Measurements from ENCODE around the gene NECTIN1.

The NECTIN1 gene

DNA sequence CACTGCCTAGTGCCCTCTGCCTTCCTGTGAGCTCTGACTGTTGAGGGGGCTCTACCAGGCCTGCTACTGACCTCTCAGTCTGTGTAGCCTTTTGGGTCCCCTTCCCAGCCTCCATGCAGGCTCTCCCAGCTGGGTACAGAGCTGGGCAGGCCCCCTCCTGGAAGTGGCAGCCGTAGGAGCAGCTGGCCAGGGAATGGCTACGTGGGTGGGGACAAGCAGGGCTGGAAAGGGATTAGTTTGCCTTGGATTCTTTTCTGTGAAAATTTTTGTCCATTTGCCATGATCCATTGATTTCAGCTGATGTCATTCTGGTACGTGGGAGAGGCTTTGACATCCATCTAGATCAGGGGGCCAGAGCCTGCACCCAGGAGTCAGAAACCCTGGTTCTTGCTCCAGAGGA is 23.9 kb upstream of the NECTIN1 start:
- peaks cover 21% of the 10 kb centered on the region for H3K27me3 ChIP-seq (replicated peaks)
- no peak overlapping the region for H3K27ac ChIP-seq
- H3K4me3 ChIP-seq (ENCODE audit: low read depth, low read length) = no peak overlapping the region
- DNase-seq = no peak
- no peaks in the 10 kb centered on the region for H3K36me3 ChIP-seq (replicated peaks)
- TF ChIP-seq, protein P1, sequence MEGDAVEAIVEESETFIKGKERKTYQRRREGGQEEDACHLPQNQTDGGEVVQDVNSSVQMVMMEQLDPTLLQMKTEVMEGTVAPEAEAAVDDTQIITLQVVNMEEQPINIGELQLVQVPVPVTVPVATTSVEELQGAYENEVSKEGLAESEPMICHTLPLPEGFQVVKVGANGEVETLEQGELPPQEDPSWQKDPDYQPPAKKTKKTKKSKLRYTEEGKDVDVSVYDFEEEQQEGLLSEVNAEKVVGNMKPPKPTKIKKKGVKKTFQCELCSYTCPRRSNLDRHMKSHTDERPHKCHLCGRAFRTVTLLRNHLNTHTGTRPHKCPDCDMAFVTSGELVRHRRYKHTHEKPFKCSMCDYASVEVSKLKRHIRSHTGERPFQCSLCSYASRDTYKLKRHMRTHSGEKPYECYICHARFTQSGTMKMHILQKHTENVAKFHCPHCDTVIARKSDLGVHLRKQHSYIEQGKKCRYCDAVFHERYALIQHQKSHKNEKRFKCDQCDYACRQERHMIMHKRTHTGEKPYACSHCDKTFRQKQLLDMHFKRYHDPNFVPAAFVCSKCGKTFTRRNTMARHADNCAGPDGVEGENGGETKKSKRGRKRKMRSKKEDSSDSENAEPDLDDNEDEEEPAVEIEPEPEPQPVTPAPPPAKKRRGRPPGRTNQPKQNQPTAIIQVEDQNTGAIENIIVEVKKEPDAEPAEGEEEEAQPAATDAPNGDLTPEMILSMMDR (IDR thresholded peaks at IDR 0.05; ENCODE audit: low read depth, low read length, missing control alignments) = no peak
- in situ Hi-C loops (cut with HindIII; ENCODE audit: low pct_ligation_motif_present, low sequenced_read_pairs) = no loop called here

DNA sequence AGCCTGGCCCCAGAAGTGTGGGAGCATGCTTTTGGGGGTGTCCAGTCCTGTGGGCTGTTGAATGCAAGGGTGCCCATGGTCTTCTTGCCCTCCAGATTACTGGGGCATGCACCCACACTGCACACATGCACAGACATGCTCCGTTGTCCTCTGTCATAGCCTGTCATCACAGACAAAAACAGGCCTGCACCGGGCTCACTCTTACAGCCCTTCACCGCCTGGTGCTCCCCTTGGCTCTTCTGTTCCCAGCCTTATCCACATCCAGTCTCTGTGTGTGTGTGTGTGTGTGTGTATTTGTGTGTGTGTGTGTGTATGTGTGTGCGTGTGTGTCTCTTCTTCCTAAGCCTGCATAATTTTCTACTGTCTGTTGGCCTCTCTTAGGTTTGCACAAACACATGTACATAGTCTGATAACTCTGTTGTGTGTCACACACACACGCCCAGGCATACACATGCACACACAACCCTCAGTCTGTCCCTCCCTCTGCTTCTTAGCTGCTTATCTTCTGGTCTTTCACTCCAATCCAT is 23.4 kb upstream of the NECTIN1 start:
- DNase-seq = no peak
- TF ChIP-seq, protein P1 (IDR thresholded peaks at IDR 0.05; ENCODE audit: low read depth, low read length, missing control alignments) = no peak
- Histone ChIP-seq H3K27me3 (replicated peaks) (peaks cover 21% of the 10 kb centered on the region), H3K27ac (no peak overlapping the region), H3K36me3 (replicated peaks) (no peaks in the 10 kb centered on the region), H3K4me3 (ENCODE audit: low read depth, low read length) (no peak overlapping the region)
- in situ Hi-C loops (cut with HindIII; ENCODE audit: low pct_ligation_motif_present, low sequenced_read_pairs) = no loop called here

DNA sequence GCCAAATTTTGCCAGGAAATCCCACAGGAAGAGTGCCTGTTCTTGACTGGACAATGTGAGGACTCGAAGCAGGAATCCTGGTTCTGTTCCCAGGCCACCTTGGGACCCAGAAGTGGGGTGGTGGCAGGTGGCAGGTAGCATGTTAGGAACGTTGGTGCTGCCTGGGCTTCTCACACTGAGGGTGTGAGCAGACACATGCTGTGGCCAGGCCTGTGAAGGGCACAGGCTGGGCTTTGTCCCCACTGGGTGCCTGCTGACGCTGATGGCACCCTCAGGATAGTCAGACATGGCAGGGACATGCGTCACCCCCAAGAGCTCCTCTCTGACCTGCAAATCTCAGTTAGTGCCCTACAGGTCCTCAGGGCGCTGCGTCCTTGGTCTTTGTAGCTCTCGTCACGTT is 21.1 kb upstream of the NECTIN1 start:
- Histone ChIP-seq H3K27me3 (replicated peaks) (peaks cover 17% of the 10 kb centered on the region), H3K36me3 (replicated peaks) (no peaks in the 10 kb centered on the region), H3K27ac (no peak overlapping the region), H3K4me3 (ENCODE audit: low read depth, low read length) (no peak overlapping the region)
- in situ Hi-C loops (cut with HindIII; ENCODE audit: low pct_ligation_motif_present, low sequenced_read_pairs) = no loop called here
- TF ChIP-seq, protein P1 (IDR thresholded peaks at IDR 0.05; ENCODE audit: low read depth, low read length, missing control alignments) = no peak
- no peak for DNase-seq

DNA sequence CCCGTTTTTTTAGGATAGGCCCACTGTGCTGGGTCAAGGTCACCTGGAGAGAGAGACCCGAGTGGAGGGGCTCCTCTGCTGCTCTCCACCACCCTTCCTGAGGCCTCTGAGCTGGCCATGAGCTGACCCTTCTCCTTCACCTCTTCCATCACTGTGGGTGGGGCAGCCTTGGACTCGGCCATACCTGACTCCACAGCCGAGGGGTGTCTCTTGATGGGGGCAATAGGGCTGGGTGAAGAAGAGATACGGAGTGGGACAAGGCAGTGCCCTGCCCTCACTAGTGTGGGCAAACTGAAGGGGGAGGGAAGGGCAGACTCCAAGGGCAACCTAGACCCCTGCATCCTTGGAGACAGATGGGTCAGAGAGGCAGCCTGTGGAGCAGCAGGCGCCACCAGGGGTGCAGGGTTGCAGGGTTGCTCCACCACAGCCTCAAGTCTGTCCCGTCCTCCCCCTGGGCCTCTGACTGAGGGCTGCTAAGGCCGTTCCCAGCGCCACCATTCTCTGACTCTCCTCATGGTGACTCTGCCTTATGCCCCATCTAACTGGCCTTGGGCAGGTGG is 20.1 kb upstream of the NECTIN1 start:
- Histone ChIP-seq H3K27me3 (replicated peaks) (peaks cover 16% of the 10 kb centered on the region), H3K27ac (no peak overlapping the region), H3K4me3 (ENCODE audit: low read depth, low read length) (no peak overlapping the region), H3K36me3 (replicated peaks) (no peaks in the 10 kb centered on the region)
- TF ChIP-seq, protein P1 (IDR thresholded peaks at IDR 0.05; ENCODE audit: low read depth, low read length, missing control alignments) = no peak
- DNase-seq = no peak
- in situ Hi-C loops (cut with HindIII; ENCODE audit: low pct_ligation_motif_present, low sequenced_read_pairs) = no loop called here

DNA sequence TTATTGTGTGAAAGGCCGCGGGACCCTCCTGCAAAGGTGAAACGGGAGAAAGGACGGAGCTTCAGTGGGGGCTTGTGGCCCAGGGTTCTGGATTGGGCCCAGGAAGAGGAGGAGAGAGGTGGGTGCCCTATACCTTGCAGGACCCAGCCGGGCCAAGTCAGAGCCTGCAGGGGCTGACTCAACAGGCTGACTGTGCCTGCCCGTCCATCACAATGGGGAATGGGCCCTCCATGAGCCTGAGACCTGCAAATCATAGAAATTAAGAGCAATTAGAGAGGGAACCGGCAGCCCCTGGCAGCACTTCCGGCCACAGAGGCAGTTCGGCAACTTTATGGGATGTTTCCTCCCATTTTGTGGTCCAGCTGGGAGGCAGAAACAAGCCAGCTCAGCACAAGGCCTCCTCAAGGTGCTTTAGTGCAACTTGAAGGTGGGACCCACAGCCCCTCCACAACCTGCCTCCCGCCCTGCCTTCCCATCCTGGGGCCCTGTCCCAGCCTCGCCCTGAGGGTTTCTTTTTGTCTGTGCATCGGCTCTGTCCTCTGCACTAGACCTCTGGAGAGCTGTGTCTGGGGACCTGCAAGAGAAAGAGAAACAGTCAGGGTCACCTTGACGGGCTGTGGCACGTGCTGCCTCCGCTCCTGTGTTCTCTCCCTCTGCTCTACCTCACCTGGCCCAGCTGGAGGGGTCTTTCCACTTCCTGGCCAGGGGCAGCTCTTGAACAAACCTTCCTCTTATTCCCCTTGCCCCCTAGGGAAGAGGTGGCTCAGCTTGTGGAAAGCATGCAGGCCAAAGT is 19.1 kb upstream of the NECTIN1 start:
- DNase-seq = no peak
- in situ Hi-C loops (cut with HindIII; ENCODE audit: low pct_ligation_motif_present, low sequenced_read_pairs) = no loop called here
- H3K27ac ChIP-seq = no peak overlapping the region
- peaks cover 18% of the 10 kb centered on the region for H3K27me3 ChIP-seq (replicated peaks)
- no peaks in the 10 kb centered on the region for H3K36me3 ChIP-seq (replicated peaks)
- TF ChIP-seq, protein P1 (IDR thresholded peaks at IDR 0.05; ENCODE audit: low read depth, low read length, missing control alignments) = no peak
- no peak overlapping the region for H3K4me3 ChIP-seq (ENCODE audit: low read depth, low read length)

Measured in brain microvascular endothelial cell (primary cell).